Ovary (tissue), 9 donors: ENCODE results near the gene SYNGR2. TPM values are rescaled to one million over a fixed set of nuclear protein-coding genes. Genes with fewer than 3 reads are reported as not detected.

Source experiments
- DNase-seq, 5 donors: peaks; one replicate each; pipeline ENCODE4 v3.0.0-alpha.2; 2019 to 2020
- H3K27ac ChIP-seq, 2 donors: fragments of 200-600 bp; one replicate each; pipeline versions ENCODE4 v1.5.1 to v1.8.0; 2019 to 2022
- H3K27me3 ChIP-seq: fragments of 200-600 bp; one replicate; pipeline ENCODE4 v1.8.0; 2022
- H3K36me3 ChIP-seq: fragments of 200-600 bp; sonication (generic); one replicate; pipeline ENCODE4 v1.5.1; 2019
- H3K4me1 ChIP-seq: one replicate; pipeline ENCODE4 v1.8.1; 2013; ENCODE audit warnings: mild to moderate bottlenecking, moderate library complexity; ENCODE audit not compliant: insufficient read depth
- H3K4me3 ChIP-seq: fragments of 200-600 bp; sonication (generic); one replicate; pipeline ENCODE4 v1.5.1; 2017
- H3K9me3 ChIP-seq, 2 donors: fragments of 200-600 bp in 1 of 2; sonication (generic) in 1 of 2; one replicate each; pipeline versions ENCODE4 v1.5.1 to v1.8.1; 2013 to 2019; ENCODE audit warnings: mild to moderate bottlenecking in 1 of 2, moderate library complexity in 1 of 2
- CTCF ChIP-seq, 3 donors: fragments of 450-650 bp in 2 of 3; fragments of 200-600 bp in 1 of 3; IDR thresholded peaks; one replicate each; pipeline versions ENCODE4 v1.5.1 to v1.8.0; 2016 to 2022; ENCODE audit warnings: antibody characterized with exemption in 3 of 3, mild to moderate bottlenecking in 1 of 3
- EP300 ChIP-seq: sonication (generic); formaldehyde crosslinking; IDR thresholded peaks from one replicate; pipeline ENCODE4 v1.6.1; 2017; ENCODE audit warnings: antibody characterized with exemption
- POLR2A ChIP-seq: fragments of 450-650 bp; IDR thresholded peaks from one replicate; pipeline ENCODE4 v1.6.1; 2017; ENCODE audit warnings: antibody characterized with exemption, mild to moderate bottlenecking, moderate library complexity
- WGBS, 3 donors: extraction: QIAGEN DNeasy Blood & Tissue Kit in 1 of 3; methylation state at CpG; one replicate each; pipeline versions ENCODE4 v1.1.5 to v1.1.7; 2013 to 2017; 5-methylcytosine and 5-hydroxymethylcytosine counted together
- intact Hi-C, 4 donors: fragments of 100-400 bp; cut with DNase I; formaldehyde crosslinking; loops; one replicate each; pipeline versions ENCODE4 v1.11.0 to v1.15.1; 2022 to 2023
- polyA plus RNA-seq, 2 donors: library from polyadenylated mRNA; stranded (reverse); fragments of 200-250 nt in 1 of 2; fragments of 350-450 nt in 1 of 2; fragmentation: Illumina TruSeq in 1 of 2; extraction: RNeasy Lipid Tissue Mini Kit (QIAGEN cat#74804) in 1 of 2; gene quantifications; one replicate each; pipeline ENCODE4 v1.2.3, GENCODE V29; 2013 to 2014
- total RNA-seq, 7 donors: library from RNA; depleted of rRNA in 2 of 7; stranded (reverse); fragments of >200 nt in 2 of 7; fragmentation: NEBNext Ultra II Directional in 3 of 7; extraction: Animal tissue kit (Norgen Biotek cat#: 25700) in 3 of 7; gene quantifications; one replicate each; pipeline versions ENCODE4 v1.1.0 to v1.2.4, GENCODE V29; 2016 to 2023
- donor health status: DM: no; HTN: no; CAD: no; lungs with moderate emphysema.
- donor health status: DM: no; HTN: no; CAD: no.
- donor health status: Bipolar disorder and iron deficiency.
- donor health status: DM: yes; HTN: yes; CAD: no.
- donor health status: DM: no; HTN: no; CAD: no.
- donor health status: DM: yes; HTN: yes; CAD: no.

SYNGR2 gene
- total and polyA plus RNA-seq, 9 donors: 11.9 to 88.7 (median 45.8) TPM

- Histone ChIP-seq H3K36me3 (no peaks in the 10 kb centered on the region), H3K9me3 (no peaks in the 10 kb centered on the region), H3K4me3 (no peak overlapping the region), H3K27me3 (no peaks in the 10 kb centered on the region), H3K27ac (no peak overlapping the region), H3K4me1 (no peaks in the 10 kb centered on the region)
- no peak for DNase-seq
- 83 to 89% (median 86%) methylated on average over 6 of the region's 6 CpGs for WGBS, 3 donors
- intact Hi-C loops: loop anchor here in 1 of 4 donors (10.0 kb wide), 1 partner anchor 248 kb away; the partner anchor contains the start of gene PGS1
- no peak for TF ChIP-seq POLR2A
- no peak for TF ChIP-seq CTCF (IDR thresholded peaks at IDR 0.05)
- TF ChIP-seq EP300: no peak
These were observed 41.5 kb upstream of the SYNGR2 start for GRCh38 chr17:78126895-78127238.

GRCh38 chr17:78127239-78127887 is 41.0 kb upstream of the SYNGR2 start:
- no peaks in the 10 kb centered on the region for H3K36me3 ChIP-seq
- WGBS, 3 donors: 55 to 72% (median 67%) methylated on average over 13 to 25 of the region's 25 CpGs
- no peak overlapping the region for H3K27ac ChIP-seq
- no peak for DNase-seq
- intact Hi-C loops: loop anchor here in 1 of 4 donors (10.0 kb wide), 1 partner anchor 247 kb away; the partner anchor contains the start of gene PGS1
- no peaks in the 10 kb centered on the region for H3K4me1 ChIP-seq
- TF ChIP-seq POLR2A (no peak), CTCF (IDR thresholded peaks at IDR 0.05) (no peak), EP300 (no peak)
- peak overlapping the region; percentile 46 for H3K4me3 ChIP-seq
- no peaks in the 10 kb centered on the region for H3K27me3 ChIP-seq
- H3K9me3 ChIP-seq: no peaks in the 10 kb centered on the region

- H3K4me1 ChIP-seq: no peaks in the 10 kb centered on the region
- intact Hi-C loops: loop anchor here in 1 of 4 donors (10.0 kb wide), 1 partner anchor 247 kb away; the partner anchor contains the start of gene PGS1
These were observed 40.4 kb upstream of the SYNGR2 start for GRCh38 chr17:78127888-78128550.

More at GRCh38 chr17:78127888-78128550, 40.4 kb upstream of the SYNGR2 start:
- 9 to 15% (median 10%) methylated on average over 25 to 39 of the region's 39 CpGs for WGBS, 3 donors
- no peaks in the 10 kb centered on the region for H3K27me3 ChIP-seq
- H3K27ac ChIP-seq: no peak overlapping the region
- H3K36me3 ChIP-seq: no peaks in the 10 kb centered on the region
- no peaks in the 10 kb centered on the region for H3K9me3 ChIP-seq
- H3K4me3 ChIP-seq: peak overlapping the region; percentile 46
- no peak for DNase-seq
- TF ChIP-seq EP300: no peak
- TF ChIP-seq CTCF (IDR thresholded peaks at IDR 0.05): no peak
- TF ChIP-seq POLR2A: no peak
